Activated B cell treated with CpG ODN at 0.5 μM for 24 hours (primary cell): ENCODE measurements around the gene GABBR2. TPM values are rescaled to one million over a fixed set of nuclear protein-coding genes. Genes with fewer than 3 reads are reported as not detected.

Experiments used
- ATAC-seq: fragments of 200-7000 bp; cut with Tn5 transposase; one replicate; pipeline ENCODE4 v1.10.0; 2021; ENCODE audit warnings: low read depth, mild to moderate bottlenecking, moderate library complexity
- CTCF ChIA-PET: fragments of 350-600 bp; sonication (Branson Sonifier 250); formaldehyde crosslinking; loops from one replicate; lab custom pipeline; 2021; ENCODE audit warnings: antibody characterized with exemption; lab: Charles Lee
- POLR2A ChIA-PET: fragments of 350-600 bp; sonication (Branson Sonifier 250); formaldehyde crosslinking; loops from one replicate; lab custom pipeline; 2021; ENCODE audit warnings: antibody characterized with exemption; lab: Charles Lee
- DNase-seq: peaks from one replicate; pipeline ENCODE4 v3.0.0; 2022
- H3K27ac Mint-ChIP-seq: one replicate; pipeline ENCODE4 v1.8.0; 2020; ENCODE audit warnings: mixed read lengths
- H3K27me3 Mint-ChIP-seq: one replicate; pipeline ENCODE4 v1.8.0; 2021; ENCODE audit warnings: mixed read lengths
- H3K36me3 Mint-ChIP-seq: one replicate; pipeline ENCODE4 v1.8.0; 2021; ENCODE audit warnings: low read depth, mixed read lengths
- H3K4me1 Mint-ChIP-seq: one replicate; pipeline ENCODE4 v1.8.0; 2021; ENCODE audit warnings: mixed read lengths
- H3K4me3 Mint-ChIP-seq: one replicate; pipeline ENCODE4 v1.8.0; 2020; ENCODE audit warnings: mild to moderate bottlenecking, mixed read lengths
- H3K9me3 Mint-ChIP-seq: one replicate; pipeline ENCODE4 v1.8.0; 2020; ENCODE audit warnings: mixed read lengths
- CTCF ChIP-seq: fragments of 200-600 bp; IDR thresholded peaks from one replicate; pipeline ENCODE4 v1.8.0; 2022; ENCODE audit warnings: antibody characterized with exemption, mild to moderate bottlenecking
- intact Hi-C: fragments of 100-400 bp; cut with micrococcal nuclease; formaldehyde crosslinking; loops from one replicate; pipeline ENCODE4 v1.15.1; 2024
- total RNA-seq: library from RNA; stranded (reverse); gene quantifications from 2 replicates; pipeline ENCODE4 v1.2.3, GENCODE V29; 2022

GABBR2 gene
- total RNA-seq, 1 donor from 2014 or later: not detected

- no peak for DNase-seq
- intact Hi-C loops: no loop called here
- Mint-ChIP-seq H3K4me1 (no peaks in the 10 kb centered on the region), H3K27me3 (peaks cover 4% of the 10 kb centered on the region), H3K27ac (no peak overlapping the region), H3K4me3 (no peak overlapping the region), H3K36me3 (no peaks in the 10 kb centered on the region), H3K9me3 (no peaks in the 10 kb centered on the region)
- POLR2A ChIA-PET: no interaction called here
- CTCF ChIA-PET: no interaction called here
- ATAC-seq: no peak
- no peak for TF ChIP-seq CTCF
Measured at GRCh38 chr9:98442541-98442940, 266.2 kb downstream of the GABBR2 start.

- Mint-ChIP-seq H3K4me1 (no peaks in the 10 kb centered on the region), H3K27ac (no peak overlapping the region), H3K9me3 (no peaks in the 10 kb centered on the region), H3K4me3 (no peak overlapping the region), H3K27me3 (peaks cover 2% of the 10 kb centered on the region), H3K36me3 (no peaks in the 10 kb centered on the region)
- POLR2A ChIA-PET: no interaction called here
- DNase-seq (no peak), ATAC-seq (no peak)
- no peak for TF ChIP-seq CTCF
- CTCF ChIA-PET: no interaction called here
- intact Hi-C loops: no loop called here
Measured at GRCh38 chr9:98442114-98442513, 266.6 kb downstream of the GABBR2 start.

- H3K9me3 Mint-ChIP-seq: no peaks in the 10 kb centered on the region
Measured at GRCh38 chr9:98438666-98439065, 270.1 kb downstream of the GABBR2 start.

GRCh38 chr9:98437458-98438034 lies 271.2 kb downstream of the GABBR2 start:
- CTCF ChIA-PET: no interaction called here

More at GRCh38 chr9:98438666-98439065, 270.1 kb downstream of the GABBR2 start:
- H3K27me3 Mint-ChIP-seq: peaks cover 1% of the 10 kb centered on the region
- no peaks in the 10 kb centered on the region for H3K4me1 Mint-ChIP-seq
- CTCF ChIA-PET: no interaction called here
- H3K36me3 Mint-ChIP-seq: no peaks in the 10 kb centered on the region
- POLR2A ChIA-PET: no interaction called here
- DNase-seq: no peak
- no peak for ATAC-seq
- intact Hi-C loops: no loop called here
- H3K27ac Mint-ChIP-seq: no peak overlapping the region
- H3K4me3 Mint-ChIP-seq: no peak overlapping the region
- TF ChIP-seq CTCF: no peak

GRCh38 chr9:98432960-98433359 lies 275.8 kb downstream of the GABBR2 start:
- POLR2A ChIA-PET: no interaction called here
- no peaks in the 10 kb centered on the region for H3K4me1 Mint-ChIP-seq
- intact Hi-C loops: no loop called here

More at GRCh38 chr9:98437458-98438034, 271.2 kb downstream of the GABBR2 start:
- intact Hi-C loops: no loop called here
- no peak for TF ChIP-seq CTCF
- H3K27ac Mint-ChIP-seq: no peak overlapping the region
- DNase-seq (no peak), ATAC-seq (no peak)
- H3K4me3 Mint-ChIP-seq: no peak overlapping the region
- POLR2A ChIA-PET: no interaction called here
- no peaks in the 10 kb centered on the region for H3K36me3 Mint-ChIP-seq
- no peaks in the 10 kb centered on the region for H3K9me3 Mint-ChIP-seq
- peaks cover 1% of the 10 kb centered on the region for H3K27me3 Mint-ChIP-seq
- no peaks in the 10 kb centered on the region for H3K4me1 Mint-ChIP-seq

More at GRCh38 chr9:98432960-98433359, 275.8 kb downstream of the GABBR2 start:
- Mint-ChIP-seq H3K27me3 (peaks cover 1% of the 10 kb centered on the region), H3K27ac (no peak overlapping the region), H3K9me3 (peaks cover 2% of the 10 kb centered on the region), H3K36me3 (no peaks in the 10 kb centered on the region), H3K4me3 (no peak overlapping the region)
- no peak for ATAC-seq
- CTCF ChIA-PET: no interaction called here
- DNase-seq: no peak
- TF ChIP-seq CTCF: no peak
